ENCODE measurements around the gene BABAM2.

DNA sequence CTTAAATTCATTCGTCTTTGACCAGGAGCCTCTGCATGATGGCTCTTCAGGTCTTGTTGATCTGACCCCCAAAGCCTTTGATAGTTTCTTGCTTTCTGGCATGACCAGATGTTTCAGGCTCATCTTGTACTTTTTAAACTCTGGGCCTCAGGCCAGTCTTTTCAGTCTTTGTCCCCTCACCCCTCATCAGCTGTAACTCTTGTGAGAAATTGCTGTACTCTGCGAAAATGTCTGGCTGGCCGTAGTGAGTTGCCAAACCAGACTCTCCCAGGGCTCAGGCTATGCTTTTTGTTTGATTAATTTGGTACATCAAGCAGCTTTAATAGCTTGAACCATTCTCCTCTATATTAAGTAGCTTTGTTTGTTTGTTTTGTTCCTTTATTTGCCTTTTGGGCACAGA, 75.9 kb downstream of the BABAM2 start:
- TF ChIP-seq, protein P1, sequence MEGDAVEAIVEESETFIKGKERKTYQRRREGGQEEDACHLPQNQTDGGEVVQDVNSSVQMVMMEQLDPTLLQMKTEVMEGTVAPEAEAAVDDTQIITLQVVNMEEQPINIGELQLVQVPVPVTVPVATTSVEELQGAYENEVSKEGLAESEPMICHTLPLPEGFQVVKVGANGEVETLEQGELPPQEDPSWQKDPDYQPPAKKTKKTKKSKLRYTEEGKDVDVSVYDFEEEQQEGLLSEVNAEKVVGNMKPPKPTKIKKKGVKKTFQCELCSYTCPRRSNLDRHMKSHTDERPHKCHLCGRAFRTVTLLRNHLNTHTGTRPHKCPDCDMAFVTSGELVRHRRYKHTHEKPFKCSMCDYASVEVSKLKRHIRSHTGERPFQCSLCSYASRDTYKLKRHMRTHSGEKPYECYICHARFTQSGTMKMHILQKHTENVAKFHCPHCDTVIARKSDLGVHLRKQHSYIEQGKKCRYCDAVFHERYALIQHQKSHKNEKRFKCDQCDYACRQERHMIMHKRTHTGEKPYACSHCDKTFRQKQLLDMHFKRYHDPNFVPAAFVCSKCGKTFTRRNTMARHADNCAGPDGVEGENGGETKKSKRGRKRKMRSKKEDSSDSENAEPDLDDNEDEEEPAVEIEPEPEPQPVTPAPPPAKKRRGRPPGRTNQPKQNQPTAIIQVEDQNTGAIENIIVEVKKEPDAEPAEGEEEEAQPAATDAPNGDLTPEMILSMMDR (IDR thresholded peaks at IDR 0.05 in 4 of 5, conservative IDR thresholded peaks at IDR 0.05 in 1 of 5): no peak
- no peak for TF ChIP-seq POLR2A (IDR thresholded peaks at IDR 0.05)

All from gastrocnemius medialis (tissue), 4 donors.